ENCODE measurements around the gene CTNNBIP1. TPM values are rescaled to one million over a fixed set of nuclear protein-coding genes. Genes with fewer than 3 reads are reported as not detected.
A peak's percentile ranks its signal among the peaks of the same experiment; 100 is the strongest.

Gene CTNNBIP1
- total and polyA plus RNA-seq, 2 donors from 2014 or later, result 21.9 to 26.4 TPM

DNA sequence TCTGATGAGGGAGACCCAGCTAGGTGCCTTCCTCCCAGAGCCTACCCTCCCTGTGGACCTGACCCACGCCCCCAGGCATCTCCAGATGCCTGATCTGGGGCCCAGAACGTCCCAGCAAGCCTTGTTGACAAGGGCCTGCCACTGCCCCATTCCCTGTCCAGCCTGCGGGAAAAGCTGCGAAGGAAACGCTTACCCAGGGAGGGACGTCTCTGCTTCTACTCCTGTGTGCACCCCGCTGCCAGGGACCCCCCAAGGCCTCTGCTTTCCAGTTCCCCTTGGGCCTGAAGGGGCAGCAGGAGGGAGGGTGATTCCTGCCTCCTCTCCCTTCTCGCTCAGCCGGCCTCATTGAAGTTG lies 74.7 kb downstream of the CTNNBIP1 start:
- Histone ChIP-seq H3K27me3 (ENCODE audit: control insufficient read depth, insufficient read depth, low read length) (no peaks in the 10 kb centered on the region), H3K36me3 (ENCODE audit: control insufficient read depth in 2 of 3, insufficient read depth in 3 of 3, low read length in 3 of 3) (no peaks in the 10 kb centered on the region), H3K27ac (ENCODE audit: low read depth in 2 of 2, low read length in 2 of 2) (no peak overlapping the region), H3K9me3 (ENCODE audit: control insufficient read depth in 2 of 3, insufficient read depth in 1 of 3, low read length in 3 of 3) (no peaks in the 10 kb centered on the region), H3K4me1 (ENCODE audit: control insufficient read depth in 2 of 3, insufficient read depth in 2 of 3, low read depth in 1 of 3, low read length in 3 of 3) (peaks cover 0 to 6% (median 0%) of the 10 kb centered on the region in 3 donors), H3K9ac (ENCODE audit: low read length in 3 of 3) (no peak overlapping the region), H3K4me3 (ENCODE audit: low read length in 3 of 3) (peak overlapping the region in 1 of 3 donors; percentile 17)
- TF ChIP-seq, protein P1, sequence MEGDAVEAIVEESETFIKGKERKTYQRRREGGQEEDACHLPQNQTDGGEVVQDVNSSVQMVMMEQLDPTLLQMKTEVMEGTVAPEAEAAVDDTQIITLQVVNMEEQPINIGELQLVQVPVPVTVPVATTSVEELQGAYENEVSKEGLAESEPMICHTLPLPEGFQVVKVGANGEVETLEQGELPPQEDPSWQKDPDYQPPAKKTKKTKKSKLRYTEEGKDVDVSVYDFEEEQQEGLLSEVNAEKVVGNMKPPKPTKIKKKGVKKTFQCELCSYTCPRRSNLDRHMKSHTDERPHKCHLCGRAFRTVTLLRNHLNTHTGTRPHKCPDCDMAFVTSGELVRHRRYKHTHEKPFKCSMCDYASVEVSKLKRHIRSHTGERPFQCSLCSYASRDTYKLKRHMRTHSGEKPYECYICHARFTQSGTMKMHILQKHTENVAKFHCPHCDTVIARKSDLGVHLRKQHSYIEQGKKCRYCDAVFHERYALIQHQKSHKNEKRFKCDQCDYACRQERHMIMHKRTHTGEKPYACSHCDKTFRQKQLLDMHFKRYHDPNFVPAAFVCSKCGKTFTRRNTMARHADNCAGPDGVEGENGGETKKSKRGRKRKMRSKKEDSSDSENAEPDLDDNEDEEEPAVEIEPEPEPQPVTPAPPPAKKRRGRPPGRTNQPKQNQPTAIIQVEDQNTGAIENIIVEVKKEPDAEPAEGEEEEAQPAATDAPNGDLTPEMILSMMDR (IDR thresholded peaks at IDR 0.05; ENCODE audit: borderline replicate concordance, extremely low read depth, insufficient read depth), result no peak
- FAIRE-seq (no peak), DNase-seq (no peak)
- intact Hi-C loops (cut with DNase I), result no loop called here

DNA sequence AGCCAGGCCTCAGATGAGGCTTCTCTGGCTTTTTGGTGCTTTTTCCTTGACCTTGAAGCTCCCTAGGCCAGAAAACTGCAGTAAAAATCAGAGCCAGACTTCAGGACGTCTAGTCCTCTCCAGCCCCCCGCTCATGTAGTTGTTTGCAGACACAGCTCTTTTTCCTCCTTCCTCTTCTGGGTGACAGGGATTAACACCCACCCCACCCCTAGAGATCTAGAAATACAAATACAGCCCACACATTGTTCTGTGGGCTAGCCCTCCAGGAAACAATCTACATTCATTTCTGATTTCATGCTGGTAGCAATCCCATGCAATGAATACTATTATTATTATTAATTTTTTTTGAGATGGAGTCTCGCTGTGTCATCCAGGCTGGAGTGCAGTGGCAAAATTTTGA lies 76.4 kb downstream of the CTNNBIP1 start:
- no peaks in the 10 kb centered on the region for H3K36me3 ChIP-seq (ENCODE audit: control insufficient read depth in 2 of 3, insufficient read depth in 3 of 3, low read length in 3 of 3)
- H3K4me3 ChIP-seq (ENCODE audit: low read length in 3 of 3), result no peak overlapping the region
- TF ChIP-seq, protein P1 (IDR thresholded peaks at IDR 0.05; ENCODE audit: borderline replicate concordance, extremely low read depth, insufficient read depth), result no peak
- H3K27ac ChIP-seq (ENCODE audit: low read depth in 2 of 2, low read length in 2 of 2), result no peak overlapping the region
- DNase-seq, result no peak
- intact Hi-C loops (cut with DNase I), result no loop called here
- no peaks in the 10 kb centered on the region for H3K27me3 ChIP-seq (ENCODE audit: control insufficient read depth, insufficient read depth, low read length)
- peaks cover 0 to 6% (median 0%) of the 10 kb centered on the region in 3 donors for H3K4me1 ChIP-seq (ENCODE audit: control insufficient read depth in 2 of 3, insufficient read depth in 2 of 3, low read depth in 1 of 3, low read length in 3 of 3)
- H3K9me3 ChIP-seq (ENCODE audit: control insufficient read depth in 2 of 3, insufficient read depth in 1 of 3, low read length in 3 of 3), result no peaks in the 10 kb centered on the region
- FAIRE-seq, result no peak
- no peak overlapping the region for H3K9ac ChIP-seq (ENCODE audit: low read length in 3 of 3)

DNA sequence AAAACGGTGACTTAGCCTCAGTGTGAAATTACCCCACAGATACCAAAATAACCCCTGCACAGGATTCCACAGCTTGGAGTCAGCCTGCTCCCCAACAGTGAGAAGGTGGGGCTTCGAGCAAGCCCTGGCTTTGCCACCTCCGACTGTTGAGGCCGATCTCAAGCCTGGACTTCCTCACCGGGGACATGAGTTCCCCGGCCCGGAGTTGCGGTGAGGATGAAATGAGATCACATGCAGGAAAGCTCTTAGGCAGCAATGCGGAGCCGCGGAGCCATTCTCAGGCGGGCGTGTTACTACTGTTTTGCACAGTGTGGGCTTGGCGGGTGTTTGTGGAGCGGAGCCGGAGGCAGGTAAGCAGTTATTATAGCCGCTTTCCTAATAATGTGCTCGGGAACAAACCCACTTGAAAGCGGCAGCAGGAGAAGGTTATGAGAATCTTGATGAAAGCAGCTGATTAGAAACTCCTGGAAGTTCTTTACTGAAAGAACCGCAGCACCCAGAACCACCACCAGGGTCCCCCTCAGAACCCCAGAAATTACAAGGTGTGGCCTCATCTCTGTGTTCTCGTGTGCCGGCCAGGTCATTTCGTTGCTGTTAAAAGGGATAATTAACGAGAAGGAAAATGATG lies 82.4 kb downstream of the CTNNBIP1 start:
- H3K9me3 ChIP-seq (ENCODE audit: control insufficient read depth in 2 of 3, insufficient read depth in 1 of 3, low read length in 3 of 3), result no peaks in the 10 kb centered on the region
- H3K27ac ChIP-seq (ENCODE audit: low read depth in 2 of 2, low read length in 2 of 2), result no peak overlapping the region
- H3K4me3 ChIP-seq (ENCODE audit: low read length in 3 of 3), result no peak overlapping the region
- no peak overlapping the region for H3K9ac ChIP-seq (ENCODE audit: low read length in 3 of 3)
- no peaks in the 10 kb centered on the region for H3K27me3 ChIP-seq (ENCODE audit: control insufficient read depth, insufficient read depth, low read length)
- peaks cover 0 to 17% (median 8%) of the 10 kb centered on the region in 3 donors for H3K4me1 ChIP-seq (ENCODE audit: control insufficient read depth in 2 of 3, insufficient read depth in 2 of 3, low read depth in 1 of 3, low read length in 3 of 3)
- TF ChIP-seq, protein P1 (IDR thresholded peaks at IDR 0.05; ENCODE audit: borderline replicate concordance, extremely low read depth, insufficient read depth), result no peak
- no peaks in the 10 kb centered on the region for H3K36me3 ChIP-seq (ENCODE audit: control insufficient read depth in 2 of 3, insufficient read depth in 3 of 3, low read length in 3 of 3)
- no peak for FAIRE-seq
- intact Hi-C loops (cut with DNase I), result no loop called here
- peak in 1 of 5 donors; percentile 49 for DNase-seq

GRCh38 chr1:9826616-9827015 lies 83.5 kb downstream of the CTNNBIP1 start:
- H3K4me3 ChIP-seq (ENCODE audit: low read length in 3 of 3), result no peak overlapping the region
- no peaks in the 10 kb centered on the region for H3K9me3 ChIP-seq (ENCODE audit: control insufficient read depth in 2 of 3, insufficient read depth in 1 of 3, low read length in 3 of 3)
- no peaks in the 10 kb centered on the region for H3K27me3 ChIP-seq (ENCODE audit: control insufficient read depth, insufficient read depth, low read length)
- no peak overlapping the region for H3K27ac ChIP-seq (ENCODE audit: low read depth in 2 of 2, low read length in 2 of 2)
- peaks cover 0 to 24% (median 15%) of the 10 kb centered on the region in 3 donors for H3K4me1 ChIP-seq (ENCODE audit: control insufficient read depth in 2 of 3, insufficient read depth in 2 of 3, low read depth in 1 of 3, low read length in 3 of 3)
- TF ChIP-seq, protein P1 (IDR thresholded peaks at IDR 0.05; ENCODE audit: borderline replicate concordance, extremely low read depth, insufficient read depth), result no peak
- FAIRE-seq (no peak), DNase-seq (no peak)
- H3K36me3 ChIP-seq (ENCODE audit: control insufficient read depth in 2 of 3, insufficient read depth in 3 of 3, low read length in 3 of 3), result no peaks in the 10 kb centered on the region
- intact Hi-C loops (cut with DNase I), result no loop called here
- H3K9ac ChIP-seq (ENCODE audit: low read length in 3 of 3), result no peak overlapping the region
